GM23338 (cell line): ENCODE measurements around the gene XYLT1. TPM values are rescaled to one million over a fixed set of nuclear protein-coding genes. Genes with fewer than 3 reads are reported as not detected.

Source experiments
- ATAC-seq: fragments of 200-7000 bp; cut with Tn5 transposase; 3 replicates; pipeline ENCODE4 v1.9.1; 2020
- DNase-seq: peaks from one replicate; pipeline ENCODE4 v3.0.0-alpha.2; 2015; ENCODE audit warnings: low spot score
- H2AFZ ChIP-seq: fragments of 200-600 bp; sonication (generic); 2 replicates; pipeline ENCODE4 v1.8.0; 2016; ENCODE audit warnings: antibody characterized with exemption, mild to moderate bottlenecking, moderate library complexity
- H3F3A ChIP-seq: fragments of 200-600 bp; sonication (generic); replicated peaks from 2 replicates; pipeline ENCODE4 v1.8.0; 2017; ENCODE audit warnings: antibody characterized with exemption, mixed run types, low read depth
- H3K27ac ChIP-seq: fragments of 200-600 bp; sonication (generic); 2 replicates; pipeline ENCODE4 v1.6.1; 2016; ENCODE audit warnings: low read depth
- H3K27me3 ChIP-seq: fragments of 200-600 bp; sonication (generic); 2 replicates; pipeline ENCODE4 v1.8.0; 2016; ENCODE audit warnings: mild to moderate bottlenecking, mixed run types, moderate library complexity; ENCODE audit not compliant: insufficient read depth
- H3K36me3 ChIP-seq: fragments of 200-600 bp; sonication (generic); 2 replicates; pipeline ENCODE4 v1.8.0; 2016; ENCODE audit warnings: mild to moderate bottlenecking; ENCODE audit not compliant: insufficient read depth
- H3K4me1 ChIP-seq: fragments of 200-600 bp; sonication (generic); 2 replicates; pipeline ENCODE4 v1.8.0; 2016; ENCODE audit warnings: mild to moderate bottlenecking, moderate library complexity; ENCODE audit not compliant: insufficient read depth
- H3K4me2 ChIP-seq: fragments of 200-600 bp; sonication (generic); 2 replicates; pipeline ENCODE4 v1.7.1; 2017; ENCODE audit warnings: mixed run types
- H3K4me3 ChIP-seq: fragments of 200-600 bp; sonication (generic); 2 replicates; pipeline ENCODE4 v1.6.1; 2016; ENCODE audit warnings: mixed run types
- H3K79me2 ChIP-seq: fragments of 200-600 bp; sonication (generic); replicated peaks from 2 replicates; pipeline ENCODE4 v1.8.0; 2017; ENCODE audit warnings: mild to moderate bottlenecking; ENCODE audit not compliant: insufficient read depth
- H3K9me2 ChIP-seq: fragments of 200-600 bp; sonication (generic); 2 replicates; pipeline ENCODE4 v1.8.0; 2017; ENCODE audit not compliant: insufficient read depth
- H4K20me1 ChIP-seq: fragments of 200-600 bp; sonication (generic); replicated peaks from 2 replicates; pipeline ENCODE4 v1.8.0; 2017; ENCODE audit warnings: mild to moderate bottlenecking; ENCODE audit not compliant: insufficient read depth
- H3K27ac Mint-ChIP-seq: 2 replicates; pipeline ENCODE4 v1.8.0; 2020; ENCODE audit warnings: inconsistent platforms, mild to moderate bottlenecking, moderate library complexity, mixed read lengths
- H3K27me3 Mint-ChIP-seq: 3 replicates; pipeline ENCODE4 v1.8.0; 2022; ENCODE audit warnings: low read depth, mild to moderate bottlenecking, moderate library complexity, mixed read lengths, inconsistent platforms; ENCODE audit not compliant: insufficient read depth, poor library complexity
- H3K36me3 Mint-ChIP-seq: 3 replicates; pipeline ENCODE4 v1.8.0; 2021; ENCODE audit warnings: low read depth, mild to moderate bottlenecking, inconsistent platforms, moderate library complexity, mixed read lengths
- H3K4me1 Mint-ChIP-seq: 3 replicates; pipeline ENCODE4 v1.8.0; 2020; ENCODE audit warnings: mild to moderate bottlenecking, inconsistent platforms, mixed read lengths
- H3K4me3 Mint-ChIP-seq: 3 replicates; pipeline ENCODE4 v1.8.0; 2021; ENCODE audit warnings: moderate library complexity, mild to moderate bottlenecking, inconsistent platforms, mixed read lengths
- H3K9me3 Mint-ChIP-seq: 3 replicates; pipeline ENCODE4 v1.8.0; 2020; ENCODE audit warnings: moderate library complexity, mild to moderate bottlenecking, inconsistent platforms, mixed read lengths
- CREB1 ChIP-seq: fragments of 250-450 bp; sonication (Bioruptor Pico); IDR thresholded peaks from 2 replicates; pipeline ENCODE4 v1.5.0; 2020; ENCODE audit warnings: low read depth, mild to moderate bottlenecking, moderate library complexity
- CTCF ChIP-seq, 2 experiments: fragments of 200-600 bp in 1 of 2; sonication (generic) in 1 of 2; conservative IDR thresholded peaks; 2 replicates each; pipeline versions ENCODE4 v1.5.1 to v1.6.1; 2016 to 2017; ENCODE audit warnings: antibody characterized with exemption in 2 of 2, low read depth in 2 of 2, mild to moderate bottlenecking in 2 of 2, moderate library complexity in 1 of 2
- ETS1 ChIP-seq: IDR thresholded peaks from 2 replicates; pipeline ENCODE4 v1.6.1; 2016; ENCODE audit warnings: antibody characterized with exemption
- EZH2 ChIP-seq: fragments of 200-600 bp; sonication (generic); IDR thresholded peaks from one replicate; pipeline ENCODE4 v1.8.0; 2017; ENCODE audit warnings: antibody characterized with exemption, mild to moderate bottlenecking, low read depth; ENCODE audit not compliant: unreplicated experiment
- EZH2phosphoT487 ChIP-seq: fragments of 200-600 bp; sonication (generic); IDR thresholded peaks from one replicate; pipeline ENCODE4 v1.8.1; 2018; ENCODE audit warnings: antibody characterized with exemption; ENCODE audit not compliant: unreplicated experiment
- JUNB ChIP-seq: IDR thresholded peaks from one replicate; pipeline ENCODE4 v1.6.1; 2016; ENCODE audit warnings: antibody characterized with exemption; ENCODE audit not compliant: unreplicated experiment
- NANOG ChIP-seq: IDR thresholded peaks from 2 replicates; pipeline ENCODE4 v1.6.1; 2016; ENCODE audit warnings: antibody characterized with exemption, borderline replicate concordance
- POLR2AphosphoS5 ChIP-seq: IDR thresholded peaks from 2 replicates; pipeline ENCODE4 v1.6.1; 2016; ENCODE audit warnings: antibody characterized with exemption, low read depth
- REST ChIP-seq: IDR thresholded peaks from one replicate; pipeline ENCODE4 v1.6.1; 2018; ENCODE audit warnings: antibody characterized with exemption; ENCODE audit not compliant: unreplicated experiment
- STAT1 ChIP-seq: IDR thresholded peaks from one replicate; pipeline ENCODE4 v1.6.1; 2016; ENCODE audit warnings: antibody characterized with exemption; ENCODE audit not compliant: unreplicated experiment
- ZNF114 ChIP-seq: fragments of 250-450 bp; sonication (Bioruptor Pico); IDR thresholded peaks from 2 replicates; pipeline ENCODE4 v1.5.0; 2020; ENCODE audit warnings: mild to moderate bottlenecking, moderate library complexity
- ZNF331 ChIP-seq: fragments of 250-450 bp; sonication (Bioruptor Pico); IDR thresholded peaks from 2 replicates; pipeline ENCODE4 v1.5.0; 2020; ENCODE audit warnings: low read depth, mild to moderate bottlenecking, moderate library complexity
- ZNF462 ChIP-seq: fragments of 250-450 bp; sonication (Bioruptor Pico); IDR thresholded peaks from 2 replicates; pipeline ENCODE4 v1.5.0; 2020; ENCODE audit warnings: mild to moderate bottlenecking, moderate library complexity
- polyA plus RNA-seq: library from polyadenylated mRNA; unstranded; fragments of >200 nt; fragmentation: Nextera tagmentation; extraction: Ambion mirVana; gene quantifications from 2 replicates; pipeline ENCODE4 v1.2.1, GENCODE V29; 2016
- total RNA-seq: library from RNA; depleted of rRNA; stranded (reverse); fragments of >200 nt; shearing (Covaris generic); gene quantifications from 2 replicates; pipeline ENCODE4 v1.2.3, GENCODE V29; 2014

XYLT1 gene
- total and polyA plus RNA-seq, 2 experiments from 2014 or later = 3.5 to 24.7 TPM

- Histone ChIP-seq H3K79me2 (no peaks in the 10 kb centered on the region), H3K4me1 (peaks cover 6% of the 10 kb centered on the region; the same call in 1 of the 2 replicates), H2AFZ (peak overlapping the region; percentile 52; the same call in 1 of the 2 replicates), H3K4me3 (no peak overlapping the region), H3K36me3 (no peaks in the 10 kb centered on the region), H3K9me2 (no peaks in the 10 kb centered on the region), H3K27me3 (no peaks in the 10 kb centered on the region), H3F3A (no peaks in the 10 kb centered on the region), H3K27ac (no peak overlapping the region), H3K4me2 (no peak overlapping the region), H4K20me1 (no peaks in the 10 kb centered on the region)
- H3K4me3 Mint-ChIP-seq = no peak overlapping the region
- H3K36me3 Mint-ChIP-seq = no peaks in the 10 kb centered on the region; the same call in 2 of the 3 replicates
- peaks cover 10% of the 10 kb centered on the region for H3K4me1 Mint-ChIP-seq
- TF ChIP-seq JUNB (no peak), EZH2 (no peak), CTCF (conservative IDR thresholded peaks at IDR 0.05; ENCODE audit: low read depth in 2 of 2) (no peak), STAT1 (no peak), REST (no peak), POLR2AphosphoS5 (no peak), EZH2phosphoT487 (no peak), CREB1 (CRISPR knock-in tag) (no peak), ZNF331 (CRISPR knock-in tag) (no peak), ZNF114 (CRISPR knock-in tag) (no peak), NANOG (no peak), ETS1 (no peak), ZNF462 (CRISPR knock-in tag) (no peak)
- ATAC-seq (no peak), DNase-seq (no peak)
- H3K9me3 Mint-ChIP-seq = peaks cover 10% of the 10 kb centered on the region; the same call in 2 of the 3 replicates
- no peak overlapping the region for H3K27ac Mint-ChIP-seq
- peaks cover 12% of the 10 kb centered on the region for H3K27me3 Mint-ChIP-seq
Measured at GRCh38 chr16:17483351-17483750, 12.6 kb upstream of the XYLT1 start.
